Neural cell (in vitro differentiated cells): Measurements from ENCODE around the gene ORC6. TPM values are rescaled to one million over a fixed set of nuclear protein-coding genes. Genes with fewer than 3 reads are reported as not detected.

Experiments used
- H2AFZ ChIP-seq: fragments of 200-600, 300-800 bp; sonication (generic), shearing (Covaris generic); 2 replicates; pipeline ENCODE4 v1.6.0; 2014; ENCODE audit warnings: low read depth, mild to moderate bottlenecking, antibody characterized with exemption, low read length, moderate library complexity
- H3F3A ChIP-seq: fragments of 200-600 bp; shearing (Covaris generic); 2 replicates; pipeline ENCODE4 v1.6.1; 2016; ENCODE audit warnings: mild to moderate bottlenecking, moderate library complexity, mixed read lengths, antibody characterized with exemption, low read length; ENCODE audit not compliant: insufficient read depth, poor library complexity, severe bottlenecking
- H3K27ac ChIP-seq: fragments of 200-600, 300-800 bp; sonication (generic), shearing (Covaris generic); 2 replicates; pipeline ENCODE4 v1.5.1; 2014; ENCODE audit warnings: mild to moderate bottlenecking, low read length, moderate library complexity
- H3K27me3 ChIP-seq: fragments of 300-800, 200-600 bp; sonication (generic), shearing (Covaris generic); 2 replicates; pipeline ENCODE4 v1.6.0; 2014; ENCODE audit warnings: mild to moderate bottlenecking, low read depth, low read length, moderate library complexity; ENCODE audit not compliant: insufficient read depth
- H3K36me3 ChIP-seq: fragments of 300-800, 200-600 bp; sonication (generic), shearing (Covaris generic); 2 replicates; pipeline ENCODE4 v1.5.1; 2014; ENCODE audit warnings: mild to moderate bottlenecking, antibody characterized with exemption, low read length, moderate library complexity; ENCODE audit not compliant: insufficient read depth
- H3K4me2 ChIP-seq: fragments of 300-800, 200-600 bp; sonication (generic), shearing (Covaris generic); 2 replicates; pipeline ENCODE4 v1.6.0; 2014; ENCODE audit warnings: mild to moderate bottlenecking, low read length
- H3K4me3 ChIP-seq: fragments of 300-800, 200-600 bp; sonication (generic), shearing (Covaris generic); 2 replicates; pipeline ENCODE4 v1.5.1; 2014; ENCODE audit warnings: mild to moderate bottlenecking, low read length, moderate library complexity
- H3K79me2 ChIP-seq: fragments of 200-600 bp; shearing (Covaris generic); replicated peaks from 2 replicates; pipeline ENCODE4 v1.6.0; 2014; ENCODE audit warnings: mild to moderate bottlenecking, low read length, moderate library complexity; ENCODE audit not compliant: insufficient read depth
- H3K9ac ChIP-seq: fragments of 300-800, 200-600 bp; sonication (generic), shearing (Covaris generic); 2 replicates; pipeline ENCODE4 v1.6.1; 2016; ENCODE audit warnings: mild to moderate bottlenecking, low read length, mixed read lengths
- H3K9me2 ChIP-seq: fragments of 200-600 bp; shearing (Covaris generic); 2 replicates; pipeline ENCODE4 v1.6.1; 2016; ENCODE audit warnings: mild to moderate bottlenecking, low read length, mixed read lengths; ENCODE audit not compliant: insufficient read depth
- H3K9me3 ChIP-seq: fragments of 200-600, 300-800 bp; sonication (generic), shearing (Covaris generic); 2 replicates; pipeline ENCODE4 v1.6.1; 2016; ENCODE audit warnings: mild to moderate bottlenecking, mixed run types, low read length, moderate library complexity, mixed read lengths
- H4K20me1 ChIP-seq: fragments of 200-600 bp; shearing (Covaris generic); 2 replicates; pipeline ENCODE4 v1.6.1; 2016; ENCODE audit warnings: mild to moderate bottlenecking, mixed run types; ENCODE audit not compliant: insufficient read depth
- EP300 ChIP-seq: fragments of 450-650 bp; conservative IDR thresholded peaks from 2 replicates; pipeline ENCODE4 v1.6.1; 2014; ENCODE audit warnings: antibody characterized with exemption, mild to moderate bottlenecking, moderate library complexity; ENCODE audit not compliant: poor library complexity, severe bottlenecking
- EZH2 ChIP-seq: fragments of 200-600, 300-800 bp; shearing (Covaris generic), sonication (generic); IDR thresholded peaks from 2 replicates; pipeline ENCODE4 v1.6.1; 2014; ENCODE audit warnings: antibody characterized with exemption, low read length, borderline replicate concordance, mild to moderate bottlenecking; ENCODE audit not compliant: insufficient read depth, poor library complexity, severe bottlenecking
- MXI1 ChIP-seq: fragments of 450-650 bp; conservative IDR thresholded peaks from 2 replicates; pipeline ENCODE4 v1.6.1; 2014; ENCODE audit warnings: antibody characterized with exemption, mild to moderate bottlenecking; ENCODE audit not compliant: poor library complexity, severe bottlenecking
- RAD21 ChIP-seq: fragments of 450-650 bp; conservative IDR thresholded peaks from 2 replicates; pipeline ENCODE4 v1.6.1; 2014; ENCODE audit warnings: antibody characterized with exemption, mild to moderate bottlenecking, moderate library complexity
- SMC3 ChIP-seq: fragments of 450-650 bp; conservative IDR thresholded peaks from 2 replicates; pipeline ENCODE4 v1.6.1; 2014; ENCODE audit warnings: antibody characterized with exemption, mild to moderate bottlenecking, moderate library complexity; ENCODE audit not compliant: poor library complexity
- TAF1 ChIP-seq: IDR thresholded peaks from 2 replicates; pipeline ENCODE4 v1.6.1; 2012; ENCODE audit warnings: low read depth
- polyA plus RNA-seq: library from polyadenylated mRNA; depleted of rRNA; stranded (reverse); fragments of >200 nt; gene quantifications from 2 replicates; pipeline ENCODE4 v1.2.3, GENCODE V29; 2014
- TF ChIP-seq, protein P1 (sequence below): IDR thresholded peaks from 2 replicates; pipeline ENCODE4 v1.6.1; 2012; ENCODE audit warnings: borderline replicate concordance

ORC6 gene
- polyA plus RNA-seq, 1 donor from 2014 or later = 26.8 TPM

GRCh38 chr16:46730126-46730525, 40.7 kb downstream of the ORC6 start:
- no peaks in the 10 kb centered on the region for H4K20me1 ChIP-seq
- no peak overlapping the region for H3K4me2 ChIP-seq
- no peak for TF ChIP-seq RAD21
- TF ChIP-seq EP300 = no peak
- TF ChIP-seq, protein P1, sequence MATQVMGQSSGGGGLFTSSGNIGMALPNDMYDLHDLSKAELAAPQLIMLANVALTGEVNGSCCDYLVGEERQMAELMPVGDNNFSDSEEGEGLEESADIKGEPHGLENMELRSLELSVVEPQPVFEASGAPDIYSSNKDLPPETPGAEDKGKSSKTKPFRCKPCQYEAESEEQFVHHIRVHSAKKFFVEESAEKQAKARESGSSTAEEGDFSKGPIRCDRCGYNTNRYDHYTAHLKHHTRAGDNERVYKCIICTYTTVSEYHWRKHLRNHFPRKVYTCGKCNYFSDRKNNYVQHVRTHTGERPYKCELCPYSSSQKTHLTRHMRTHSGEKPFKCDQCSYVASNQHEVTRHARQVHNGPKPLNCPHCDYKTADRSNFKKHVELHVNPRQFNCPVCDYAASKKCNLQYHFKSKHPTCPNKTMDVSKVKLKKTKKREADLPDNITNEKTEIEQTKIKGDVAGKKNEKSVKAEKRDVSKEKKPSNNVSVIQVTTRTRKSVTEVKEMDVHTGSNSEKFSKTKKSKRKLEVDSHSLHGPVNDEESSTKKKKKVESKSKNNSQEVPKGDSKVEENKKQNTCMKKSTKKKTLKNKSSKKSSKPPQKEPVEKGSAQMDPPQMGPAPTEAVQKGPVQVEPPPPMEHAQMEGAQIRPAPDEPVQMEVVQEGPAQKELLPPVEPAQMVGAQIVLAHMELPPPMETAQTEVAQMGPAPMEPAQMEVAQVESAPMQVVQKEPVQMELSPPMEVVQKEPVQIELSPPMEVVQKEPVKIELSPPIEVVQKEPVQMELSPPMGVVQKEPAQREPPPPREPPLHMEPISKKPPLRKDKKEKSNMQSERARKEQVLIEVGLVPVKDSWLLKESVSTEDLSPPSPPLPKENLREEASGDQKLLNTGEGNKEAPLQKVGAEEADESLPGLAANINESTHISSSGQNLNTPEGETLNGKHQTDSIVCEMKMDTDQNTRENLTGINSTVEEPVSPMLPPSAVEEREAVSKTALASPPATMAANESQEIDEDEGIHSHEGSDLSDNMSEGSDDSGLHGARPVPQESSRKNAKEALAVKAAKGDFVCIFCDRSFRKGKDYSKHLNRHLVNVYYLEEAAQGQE = no peak
- TF ChIP-seq TAF1 = no peak
- H3K9me3 ChIP-seq = no peaks in the 10 kb centered on the region
- no peak overlapping the region for H3K27ac ChIP-seq
- no peaks in the 10 kb centered on the region for H3K27me3 ChIP-seq
- H3F3A ChIP-seq = no peaks in the 10 kb centered on the region
- no peaks in the 10 kb centered on the region for H3K79me2 ChIP-seq
- no peaks in the 10 kb centered on the region for H3K36me3 ChIP-seq
- no peak overlapping the region for H2AFZ ChIP-seq
- no peak overlapping the region for H3K4me3 ChIP-seq
- H3K9me2 ChIP-seq = no peaks in the 10 kb centered on the region
- no peak overlapping the region for H3K9ac ChIP-seq

- H2AFZ ChIP-seq = no peak overlapping the region
- no peaks in the 10 kb centered on the region for H3K27me3 ChIP-seq
- H4K20me1 ChIP-seq = no peaks in the 10 kb centered on the region
- H3K9me3 ChIP-seq = no peaks in the 10 kb centered on the region
- no peak overlapping the region for H3K4me3 ChIP-seq
- H3K9me2 ChIP-seq = no peaks in the 10 kb centered on the region
- H3K27ac ChIP-seq = no peak overlapping the region
- no peaks in the 10 kb centered on the region for H3K36me3 ChIP-seq
- no peak overlapping the region for H3K9ac ChIP-seq
- no peaks in the 10 kb centered on the region for H3K79me2 ChIP-seq
- no peak overlapping the region for H3K4me2 ChIP-seq
- no peaks in the 10 kb centered on the region for H3F3A ChIP-seq
- no peak for TF ChIP-seq EP300
- no peak for TF ChIP-seq MXI1
These were observed 41.6 kb downstream of the ORC6 start for GRCh38 chr16:46730801-46731690.

DNA sequence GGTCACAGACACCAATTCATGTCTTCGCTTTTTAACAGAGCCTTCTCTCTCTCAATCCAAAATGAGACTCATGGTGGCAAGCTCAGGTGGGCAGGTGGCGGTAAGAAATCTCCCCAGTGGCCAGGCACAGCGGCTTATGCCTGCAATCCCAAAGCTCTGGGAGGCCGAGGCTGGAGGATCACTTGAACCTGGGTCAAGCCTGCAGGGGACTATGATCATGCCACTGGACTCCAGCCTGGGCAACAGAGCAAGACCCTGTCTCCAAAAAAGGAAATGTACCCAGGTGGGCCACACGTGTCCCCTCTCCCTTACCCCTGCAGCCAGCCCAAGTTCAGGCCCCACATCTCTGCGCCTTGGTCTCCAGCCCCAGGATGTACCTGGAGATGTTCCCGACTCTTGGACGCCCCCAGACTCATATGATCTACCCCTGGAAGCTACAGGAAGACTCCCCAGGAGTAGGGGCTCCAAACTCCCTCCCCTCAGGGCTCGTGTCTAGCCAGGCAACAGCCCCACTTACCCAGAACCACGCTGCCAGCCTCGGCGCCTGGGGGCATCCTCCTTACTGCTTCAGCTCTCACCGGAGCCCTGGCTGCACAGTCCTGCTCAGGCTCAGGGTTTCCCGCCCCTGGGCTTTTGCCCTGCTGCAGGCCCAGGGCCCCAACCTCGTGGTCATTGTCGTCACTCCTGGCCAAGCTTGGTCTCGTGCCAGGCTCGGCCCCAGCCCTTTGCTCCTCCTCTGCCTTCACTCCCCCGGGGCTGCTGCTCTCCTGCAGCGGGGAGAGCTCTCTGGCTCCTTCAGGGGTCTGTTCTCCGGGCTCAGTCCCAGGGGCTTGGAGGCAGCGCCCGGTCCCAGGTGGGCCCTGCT, 42.5 kb downstream of the ORC6 start:
- Histone ChIP-seq H3K9me3 (no peaks in the 10 kb centered on the region), H3K9me2 (no peaks in the 10 kb centered on the region), H3K9ac (no peak overlapping the region), H3F3A (no peaks in the 10 kb centered on the region), H3K27ac (no peak overlapping the region), H4K20me1 (no peaks in the 10 kb centered on the region), H3K27me3 (no peaks in the 10 kb centered on the region), H3K4me3 (no peak overlapping the region), H3K79me2 (no peaks in the 10 kb centered on the region), H3K4me2 (no peak overlapping the region), H3K36me3 (no peaks in the 10 kb centered on the region), H2AFZ (no peak overlapping the region)
- TF ChIP-seq MXI1 (no peak), EZH2 (no peak), SMC3 (no peak)
